Dermis blood vessel endothelial cell (primary cell): Measurements from ENCODE around the gene GALNT5. TPM values are rescaled to one million over a fixed set of nuclear protein-coding genes. Genes with fewer than 3 reads are reported as not detected.
"Not testable (repeated sequence)": the region's sequence is repeated elsewhere in the genome, so short reads cannot be mapped to it uniquely, and the experiment has no call there.

Source experiments
- DNase-seq: peaks from one replicate; pipeline ENCODE4 v3.0.0; 2010
- total RNA-seq: library from RNA; depleted of rRNA; stranded (reverse); fragments of >200 nt; gene quantifications from 2 replicates; pipeline ENCODE4 v1.2.3, GENCODE V29; 2014

GALNT5 gene
- total RNA-seq, 1 donor from 2014 or later, result under 0.01 TPM

GRCh38 chr2:157252529-157252928 lies 5.0 kb upstream of the GALNT5 start:
- no peak for DNase-seq

DNA sequence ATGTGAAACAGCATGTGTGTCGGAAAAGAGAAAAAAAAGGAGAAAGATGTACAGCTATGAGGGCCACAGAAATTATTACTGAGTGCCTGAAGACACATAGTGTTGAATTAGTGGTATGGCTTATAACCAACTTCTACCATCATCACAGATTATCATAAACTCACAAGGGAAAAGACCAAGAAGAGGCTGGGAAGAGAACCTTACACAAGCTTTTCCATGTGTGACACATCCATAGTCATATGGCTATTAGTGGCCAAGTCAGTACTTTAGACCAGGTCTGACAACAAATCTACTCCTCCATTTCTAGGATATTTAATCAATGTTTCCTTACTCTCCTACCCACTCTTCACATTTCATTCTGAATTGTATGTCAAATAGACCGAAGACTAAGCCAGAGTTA lies 3.5 kb upstream of the GALNT5 start:
- no peak for DNase-seq

- DNase-seq, result no peak
These were observed 1.8 kb upstream of the GALNT5 start for GRCh38 chr2:157255746-157256145.

GRCh38 chr2:157256626-157257025 lies 879 bp upstream of the GALNT5 start:
- DNase-seq, result no peak

GRCh38 chr2:157258520-157259326 lies 1.2 kb downstream of the GALNT5 start:
- DNase-seq, result no peak

- no peak for DNase-seq
These were observed 1.9 kb downstream of the GALNT5 start for GRCh38 chr2:157259386-157259785.

DNA sequence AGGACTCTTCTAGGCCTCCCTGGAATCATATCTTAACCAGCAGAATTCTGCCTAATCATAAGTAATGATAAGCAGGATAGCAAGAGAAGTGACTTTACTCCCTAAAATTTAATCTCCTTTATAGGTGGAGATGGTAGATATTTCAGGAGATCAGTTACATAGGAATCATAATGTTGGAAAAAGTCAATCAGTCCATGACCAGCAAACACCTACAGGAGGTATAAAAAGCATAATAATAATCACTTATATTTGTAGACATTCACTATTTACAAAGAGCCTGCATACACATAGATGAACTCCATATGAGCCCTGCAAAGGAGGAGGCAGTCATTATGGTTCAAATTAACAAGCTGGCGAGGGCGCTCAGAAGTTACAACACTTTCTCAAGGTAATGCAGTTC lies 2.5 kb downstream of the GALNT5 start:
- no peak for DNase-seq

- DNase-seq, result no peak
These were observed 3.2 kb downstream of the GALNT5 start for GRCh38 chr2:157260533-157261198.

GRCh38 chr2:157261199-157261782 lies 3.8 kb downstream of the GALNT5 start:
- DNase-seq, result no peak

DNA sequence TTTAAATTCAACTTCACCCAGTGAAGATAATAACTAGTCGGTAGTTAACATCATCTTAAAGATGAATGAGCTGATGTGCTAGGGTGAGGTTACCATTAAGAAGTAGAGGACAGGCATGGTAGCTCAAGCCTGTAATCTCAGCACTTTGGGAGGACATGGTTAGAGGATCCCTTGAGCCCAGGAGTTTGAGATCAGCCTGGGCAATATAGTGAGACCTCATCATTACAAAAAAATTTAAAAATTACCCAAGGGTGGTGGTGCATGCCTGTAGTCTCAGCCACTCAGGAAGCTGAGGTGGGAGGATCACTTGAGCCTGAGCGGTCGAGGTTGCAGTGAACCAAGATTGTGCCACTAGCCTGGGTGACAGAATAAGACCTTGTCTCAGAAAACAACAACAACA lies 4.7 kb downstream of the GALNT5 start:
- no peak for DNase-seq

DNA sequence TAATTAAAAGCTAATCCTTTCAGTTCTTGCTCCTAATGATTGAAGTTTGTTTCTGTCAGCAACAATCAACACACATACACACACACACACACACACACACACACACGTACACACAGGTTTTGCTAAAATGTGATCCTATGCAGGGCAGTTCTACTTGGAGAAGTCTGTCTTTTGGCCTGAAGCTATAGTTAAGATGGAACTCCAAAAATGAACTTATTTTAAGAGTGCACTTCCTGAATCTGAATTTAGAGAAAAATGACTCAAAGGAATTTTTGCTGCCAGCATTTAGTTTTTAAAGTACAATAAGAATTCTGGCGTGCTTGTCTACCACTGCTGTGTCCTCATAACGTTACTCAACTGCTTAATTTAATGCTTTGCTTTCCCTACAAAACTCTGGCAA lies 6.6 kb downstream of the GALNT5 start:
- DNase-seq, result no peak

DNA sequence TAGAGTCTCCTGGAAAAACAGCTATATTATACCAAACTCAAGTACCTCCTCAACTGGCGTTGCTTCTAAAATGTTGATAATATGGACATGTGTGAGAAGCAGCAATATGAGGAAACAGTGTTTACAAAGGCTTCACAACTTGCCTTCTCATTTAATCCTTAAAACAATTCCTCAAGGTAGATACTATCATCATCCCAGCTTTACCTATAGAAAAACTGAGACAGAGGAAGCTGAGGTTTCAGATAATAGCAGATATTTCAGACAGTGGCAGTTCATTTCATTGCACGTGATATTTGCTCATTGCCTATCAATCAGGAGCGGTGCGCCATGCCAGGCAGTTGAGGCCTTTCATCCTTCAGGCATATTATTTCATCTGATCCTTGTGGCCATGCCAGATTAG lies 8.3 kb downstream of the GALNT5 start:
- no peak for DNase-seq

- no peak for DNase-seq
These were observed 10.0 kb downstream of the GALNT5 start for GRCh38 chr2:157267476-157267875.

DNA sequence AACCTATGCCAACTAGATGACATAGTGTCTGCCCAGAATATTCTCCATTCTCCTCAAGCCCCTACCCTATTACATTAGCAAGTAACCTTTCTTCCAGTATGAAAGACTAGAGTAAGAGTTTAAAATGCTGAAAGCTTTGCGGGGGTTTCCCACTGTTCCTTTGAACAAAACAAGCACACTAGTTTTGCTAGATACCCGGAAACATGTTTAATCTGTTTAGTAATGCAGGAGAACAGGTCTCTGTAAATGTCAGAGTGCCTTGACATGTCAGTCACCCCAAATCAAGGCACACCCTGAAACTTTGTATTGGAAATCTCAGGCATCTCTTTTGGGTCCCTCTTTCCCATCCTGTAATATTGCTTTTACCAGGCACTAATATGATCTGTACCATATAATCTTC lies 11.6 kb downstream of the GALNT5 start:
- no peak for DNase-seq

DNA sequence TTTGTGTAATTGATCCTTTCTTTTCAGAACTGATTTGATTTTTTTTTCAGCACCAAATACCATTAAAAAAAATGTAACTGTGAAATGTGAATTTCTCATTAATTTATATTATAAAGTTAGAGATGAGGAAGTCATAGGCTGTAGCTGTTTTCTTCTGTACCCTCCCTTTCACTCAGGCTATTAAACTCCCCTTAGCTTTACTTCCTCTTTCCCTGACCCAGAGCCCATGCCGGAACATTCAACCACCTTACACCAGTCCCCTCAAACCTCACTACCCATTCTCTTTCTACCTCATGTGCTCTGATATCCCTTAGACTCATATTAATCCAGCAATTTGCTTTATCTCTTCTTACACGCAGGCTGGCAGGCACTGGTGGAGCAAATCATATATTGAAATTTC lies 12.4 kb downstream of the GALNT5 start:
- no peak for DNase-seq

- DNase-seq, result no peak
These were observed 14.2 kb downstream of the GALNT5 start for GRCh38 chr2:157271590-157272203.

DNA sequence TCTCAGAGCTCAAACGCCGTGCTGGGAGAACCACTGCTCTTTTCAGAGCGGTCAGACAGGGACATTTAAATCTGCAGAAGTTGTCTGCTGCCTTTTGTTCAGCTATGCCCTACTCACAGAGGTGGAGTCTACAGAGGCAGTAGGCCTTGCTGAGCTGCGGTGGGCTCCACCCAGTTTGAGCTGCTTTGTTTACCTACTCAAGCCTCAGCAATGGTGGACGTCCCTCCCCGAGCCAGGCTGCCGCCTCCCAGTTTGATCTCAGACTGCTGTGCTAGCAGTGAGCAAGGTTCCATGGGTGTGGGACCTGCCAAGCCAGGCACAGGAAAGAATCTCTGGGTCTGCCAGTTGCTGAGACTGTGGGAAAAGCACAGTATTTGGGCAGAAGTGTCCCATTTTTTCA lies 21.8 kb downstream of the GALNT5 start:
- not testable (repeated sequence) for DNase-seq

- no peak for DNase-seq
These were observed 23.8 kb downstream of the GALNT5 start for GRCh38 chr2:157281316-157281715.

DNA sequence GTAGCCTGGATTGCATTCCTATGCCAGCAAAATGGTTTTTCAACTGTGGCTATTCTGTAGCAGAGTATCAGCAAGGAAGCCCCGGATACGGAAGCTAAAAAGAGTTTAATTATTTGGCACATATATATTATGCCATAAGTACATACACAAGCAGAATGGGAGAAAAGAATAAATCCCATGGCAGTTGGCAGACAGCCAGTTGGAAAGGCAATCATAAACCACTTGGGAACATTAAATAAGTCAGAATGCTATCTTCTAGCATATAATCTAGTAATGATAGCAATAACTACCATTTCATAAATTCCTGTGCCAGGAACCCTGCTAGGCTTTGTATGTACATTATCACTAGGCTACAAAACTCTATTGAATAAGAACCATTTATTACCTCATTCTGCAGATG lies 26.0 kb downstream of the GALNT5 start:
- DNase-seq, result no peak

GRCh38 chr2:157287160-157287559 lies 29.7 kb downstream of the GALNT5 start:
- no peak for DNase-seq

DNA sequence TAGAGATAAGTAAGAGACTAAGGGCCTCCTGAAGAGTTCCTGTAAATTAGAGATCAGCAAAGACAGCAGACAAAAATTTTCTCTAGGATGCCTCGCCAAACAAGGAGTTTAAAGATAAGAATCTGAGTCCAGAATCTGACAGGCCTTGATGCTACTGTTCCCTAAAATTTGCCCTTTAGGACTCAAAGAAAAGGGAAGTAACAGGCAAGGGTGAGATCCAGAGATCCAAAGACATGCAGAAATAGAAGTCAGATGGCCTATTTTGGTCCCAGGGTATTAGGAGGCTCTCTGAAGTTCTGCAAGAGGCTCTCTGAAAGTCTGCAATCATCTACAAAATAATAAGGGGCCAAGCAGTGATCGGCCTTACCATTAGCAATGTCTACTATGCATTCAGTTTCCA lies 33.0 kb downstream of the GALNT5 start:
- no peak for DNase-seq

DNA sequence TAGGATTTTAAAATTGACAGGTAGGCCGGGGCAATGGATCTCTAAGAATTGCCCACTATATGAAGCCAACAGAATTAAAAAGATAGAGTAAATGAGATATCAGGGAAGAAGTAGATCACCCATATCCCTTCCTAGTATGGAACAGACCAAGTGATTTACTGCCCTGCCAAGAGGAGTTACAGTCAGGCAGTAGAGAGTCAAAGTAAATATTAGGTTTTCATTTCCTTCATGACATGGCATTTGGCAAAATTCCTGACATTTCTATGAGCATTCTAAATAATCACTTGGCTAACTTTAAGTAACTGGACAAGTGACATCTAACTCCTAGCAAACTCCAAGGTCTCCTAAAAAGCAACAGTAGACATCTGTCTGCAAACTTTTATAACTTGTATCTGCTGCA lies 33.5 kb downstream of the GALNT5 start:
- DNase-seq, result no peak

DNA sequence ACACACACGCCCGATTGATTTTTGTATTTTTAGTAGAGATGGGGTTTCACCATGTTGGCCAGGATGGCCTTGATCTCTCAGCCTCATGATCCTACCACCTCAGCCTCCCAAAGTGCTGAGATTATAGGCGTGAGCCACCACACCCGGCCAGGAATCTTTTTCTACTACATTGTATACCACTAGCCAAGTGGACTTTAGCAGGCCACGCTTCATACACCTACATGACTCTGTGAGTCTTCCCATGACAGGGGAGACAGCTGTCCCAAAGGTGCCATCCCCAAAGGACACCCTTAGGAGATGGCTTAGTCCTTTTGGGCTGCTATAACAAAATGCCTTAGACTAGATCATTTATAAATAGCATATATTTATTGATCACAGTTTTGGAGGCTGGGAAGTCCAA lies 35.3 kb downstream of the GALNT5 start:
- no peak for DNase-seq

GRCh38 chr2:157296490-157296889 lies 39.0 kb downstream of the GALNT5 start:
- no peak for DNase-seq
